IMR-90 (cell line): ENCODE data around the gene TBC1D22A. TPM values are rescaled to one million over a fixed set of nuclear protein-coding genes. Genes with fewer than 3 reads are reported as not detected.

Experiments used
- ATAC-seq: fragments of 200-7000 bp; cut with Tn5 transposase; 2 replicates; pipeline ENCODE4 v1.9.1; 2020; ENCODE audit warnings: low read depth, mild to moderate bottlenecking, moderate library complexity
- BruUV-seq: library from RNA; stranded (reverse); fragments of 400-500 nt; replicated peaks from 2 replicates; lab custom pipeline; 2021; lab: Mats Ljungman, UMichigan
- CTCF ChIA-PET: fragments of 300-600 bp; formaldehyde crosslinking; extraction: SDS; loops from one replicate; lab custom pipeline; 2021; ENCODE audit warnings: antibody characterized with exemption; lab: Yijun Ruan, JAX
- POLR2A ChIA-PET: fragments of 300-600 bp; sonication (Branson Sonifier 250); formaldehyde crosslinking; loops from one replicate; lab custom pipeline; 2022; ENCODE audit warnings: antibody characterized with exemption; ENCODE audit not compliant: unreplicated experiment; lab: Charles Lee
- DNase-seq: peaks from one replicate; pipeline ENCODE4 v3.0.0; 2013
- H2AFZ ChIP-seq: replicated peaks from 2 replicates; pipeline ENCODE3; 2013; ENCODE audit warnings: low read length, mild to moderate bottlenecking; ENCODE audit not compliant: poor library complexity
- H2AK5ac ChIP-seq: 2 replicates; pipeline ENCODE4 v1.6.1; 2013; ENCODE audit warnings: low read depth, low read length, inconsistent platforms
- H2AK9ac ChIP-seq: replicated peaks from 2 replicates; pipeline ENCODE3; 2013; ENCODE audit warnings: mild to moderate bottlenecking, low read depth, low read length, moderate library complexity; ENCODE audit not compliant: poor library complexity
- H2BK120ac ChIP-seq: 2 replicates; pipeline ENCODE4 v1.6.1; 2013; ENCODE audit warnings: low read depth, low read length, inconsistent platforms
- H2BK15ac ChIP-seq: 3 replicates; pipeline ENCODE4 v1.6.1; 2013; ENCODE audit warnings: low read depth, low read length, inconsistent platforms
- H2BK20ac ChIP-seq: 2 replicates; pipeline ENCODE4 v1.6.1; 2013; ENCODE audit warnings: low read depth, mild to moderate bottlenecking, inconsistent platforms, low read length, moderate library complexity
- H2BK5ac ChIP-seq: 2 replicates; pipeline ENCODE4 v1.6.1; 2013; ENCODE audit warnings: mild to moderate bottlenecking, low read depth, low read length, inconsistent platforms; ENCODE audit not compliant: poor library complexity, severe bottlenecking
- H3K14ac ChIP-seq: replicated peaks from 2 replicates; pipeline ENCODE4 v1.6.1; 2013; ENCODE audit warnings: low read depth, low read length, inconsistent platforms
- H3K18ac ChIP-seq: 2 replicates; pipeline ENCODE4 v1.6.1; 2013; ENCODE audit warnings: low read depth, low read length, control low read depth
- H3K23ac ChIP-seq: 2 replicates; pipeline ENCODE4 v1.6.1; 2013; ENCODE audit warnings: low read depth, low read length, inconsistent platforms
- H3K27ac ChIP-seq: 2 replicates; pipeline ENCODE4 v1.5.1; 2013; ENCODE audit warnings: mild to moderate bottlenecking, control low read depth, low read length; ENCODE audit not compliant: insufficient read depth
- H3K27me3 ChIP-seq: 2 replicates; pipeline ENCODE4 v1.6.1; 2013; ENCODE audit warnings: low read length; ENCODE audit not compliant: control insufficient read depth, insufficient read depth
- H3K36me3 ChIP-seq: 2 replicates; pipeline ENCODE4 v1.6.1; 2013; ENCODE audit warnings: low read length, mixed read lengths; ENCODE audit not compliant: control insufficient read depth, insufficient read depth
- H3K4ac ChIP-seq: 2 replicates; pipeline ENCODE4 v1.6.1; 2013; ENCODE audit warnings: low read depth, low read length, inconsistent platforms
- H3K4me1 ChIP-seq: 2 replicates; pipeline ENCODE4 v1.6.1; 2013; ENCODE audit warnings: low read length, mixed read lengths; ENCODE audit not compliant: control insufficient read depth, insufficient read depth
- H3K4me2 ChIP-seq: 2 replicates; pipeline ENCODE4 v1.6.1; 2013; ENCODE audit warnings: low read depth, mild to moderate bottlenecking, control low read depth, low read length, moderate library complexity
- H3K4me3 ChIP-seq: 2 replicates; pipeline ENCODE4 v1.5.1; 2013; ENCODE audit warnings: low read depth, mild to moderate bottlenecking, control low read depth, low read length, moderate library complexity; ENCODE audit not compliant: insufficient read depth
- H3K56ac ChIP-seq: 2 replicates; pipeline ENCODE4 v1.6.1; 2013; ENCODE audit warnings: low read length, inconsistent platforms; ENCODE audit not compliant: insufficient read depth; ENCODE audit errors: extremely low read depth
- H3K79me1 ChIP-seq, 2 experiments: 2 replicates each; pipeline ENCODE4 v1.6.1; 2013; ENCODE audit warnings: low read length in 2 of 2, inconsistent platforms in 1 of 2, low read depth in 1 of 2
- H3K9ac ChIP-seq: 2 replicates; pipeline ENCODE4 v1.6.1; 2013; ENCODE audit warnings: low read depth, low read length, control low read depth
- H3K9me1 ChIP-seq: 2 replicates; pipeline ENCODE4 v1.6.1; 2013; ENCODE audit warnings: low read length, inconsistent platforms; ENCODE audit not compliant: insufficient read depth
- H3K9me3 ChIP-seq: 2 replicates; pipeline ENCODE4 v1.6.1; 2013; ENCODE audit warnings: low read length; ENCODE audit not compliant: control insufficient read depth, insufficient read depth
- H4K20me1 ChIP-seq: 2 replicates; pipeline ENCODE4 v1.6.1; 2013; ENCODE audit warnings: low read length, inconsistent platforms; ENCODE audit not compliant: insufficient read depth
- H4K5ac ChIP-seq: 2 replicates; pipeline ENCODE4 v1.6.1; 2013; ENCODE audit warnings: mild to moderate bottlenecking, low read depth, low read length, control low read depth
- H4K8ac ChIP-seq, 2 experiments: 2 replicates each; pipeline ENCODE4 v1.6.1; 2013; ENCODE audit warnings: low read depth in 2 of 2, low read length in 2 of 2, control low read depth in 1 of 2, inconsistent platforms in 1 of 2
- H4K91ac ChIP-seq: 2 replicates; pipeline ENCODE4 v1.6.1; 2013; ENCODE audit warnings: low read depth, low read length, inconsistent platforms; ENCODE audit not compliant: insufficient read depth
- BHLHE40 ChIP-seq: fragments of 150-350 bp; IDR thresholded peaks from 2 replicates; pipeline ENCODE4 v1.6.1; 2016; ENCODE audit warnings: mild to moderate bottlenecking, low read depth, low read length
- CEBPB ChIP-seq: IDR thresholded peaks from 2 replicates; pipeline ENCODE4 v1.6.1; 2012; ENCODE audit warnings: low read depth, low read length, improper control_type of control experiment
- CTCF ChIP-seq: conservative IDR thresholded peaks from 2 replicates; pipeline ENCODE4 v1.5.1; 2012; ENCODE audit warnings: mild to moderate bottlenecking, low read depth, low read length, improper control_type of control experiment
- ELK1 ChIP-seq: fragments of 150-350 bp; IDR thresholded peaks from 2 replicates; pipeline ENCODE4 v1.6.1; 2016; ENCODE audit warnings: low read depth, mild to moderate bottlenecking, low read length, moderate library complexity, borderline replicate concordance
- FOS ChIP-seq: fragments of 150-350 bp; IDR thresholded peaks from 2 replicates; pipeline ENCODE4 v1.6.1; 2016; ENCODE audit warnings: low read depth, low read length
- MAFK ChIP-seq: IDR thresholded peaks from 2 replicates; pipeline ENCODE4 v1.6.1; 2012; ENCODE audit warnings: low read depth, low read length, improper control_type of control experiment
- MAZ ChIP-seq: IDR thresholded peaks from 2 replicates; pipeline ENCODE4 v1.6.1; 2012; ENCODE audit warnings: low read depth, mild to moderate bottlenecking, low read length, improper control_type of control experiment, moderate library complexity, borderline replicate concordance
- NFE2L2 ChIP-seq: fragments of 150-350 bp; IDR thresholded peaks from 2 replicates; pipeline ENCODE4 v1.6.1; 2016; ENCODE audit warnings: low read depth, mild to moderate bottlenecking, low read length
- POLR2A ChIP-seq: IDR thresholded peaks from 2 replicates; pipeline ENCODE4 v1.6.1; 2012; ENCODE audit warnings: mild to moderate bottlenecking, low read depth, low read length
- RAD21 ChIP-seq: IDR thresholded peaks from 2 replicates; pipeline ENCODE4 v1.6.1; 2012; ENCODE audit warnings: low read length, improper control_type of control experiment
- RFX5 ChIP-seq: IDR thresholded peaks from 2 replicates; pipeline ENCODE4 v1.8.0; 2012; ENCODE audit warnings: low read depth, mild to moderate bottlenecking, low read length, moderate library complexity
- SMC3 ChIP-seq: fragments of 150-350 bp; IDR thresholded peaks from 2 replicates; pipeline ENCODE4 v1.6.1; 2016; ENCODE audit warnings: low read depth, mild to moderate bottlenecking, antibody characterized with exemption, low read length, moderate library complexity
- USF2 ChIP-seq: fragments of 150-350 bp; IDR thresholded peaks from 2 replicates; pipeline ENCODE4 v1.6.1; 2017; ENCODE audit warnings: mild to moderate bottlenecking, antibody characterized with exemption, low read length, low read depth
- WGBS, 2 experiments: methylation state at CpG; one replicate each; pipeline versions ENCODE4 v1.1.5 to v1.1.7; 2013; ENCODE audit warnings: missing lambda C conversion rate in 2 of 2; ENCODE audit not compliant: insufficient read length in 1 of 2; ENCODE audit errors: extremely low coverage in 2 of 2; 5-methylcytosine and 5-hydroxymethylcytosine counted together
- dilution Hi-C: fragments of 300-500 bp; cut with HindIII; formaldehyde crosslinking; loops from one replicate; pipeline ENCODE4 v1.14.3; 2018; ENCODE audit warnings: low sequenced_read_pairs; ENCODE audit not compliant: unreplicated experiment
- in situ Hi-C: fragments of 300-500 bp; cut with MboI; formaldehyde crosslinking; loops from 3 replicates; pipeline ENCODE4 v1.14.3; 2019; ENCODE audit warnings: low sequenced_read_pairs, inconsistent platforms, mixed read lengths
- intact Hi-C: fragments of 100-400 bp; cut with micrococcal nuclease; formaldehyde crosslinking; loops from 2 replicates; pipeline ENCODE4 v1.10.0; 2022
- polyA plus RNA-seq, 3 experiments: library from polyadenylated mRNA; depleted of rRNA; stranded (reverse); fragments of >200 nt; gene quantifications; 2 replicates each; pipeline ENCODE4 v1.2.3, GENCODE V29; 2012; ENCODE audit warnings: low replicate concordance in 1 of 3
- total RNA-seq: library from RNA; depleted of rRNA; stranded (reverse); fragments of >200 nt; gene quantifications from 2 replicates; pipeline ENCODE4 v1.2.3, GENCODE V29; 2012

The TBC1D22A gene
- total and polyA plus RNA-seq, 2 of the 4 experiments (the other 2 are of a cell fraction) = 9.0 to 16.7 TPM

- TF ChIP-seq CTCF (no peak), SMC3 (no peak), MAFK (no peak)
These were observed 411.6 kb downstream of the TBC1D22A start (continued) for GRCh38 chr22:47174096-47174495.

GRCh38 chr22:47174671-47175112, 412.2 kb downstream of the TBC1D22A start:
- H3K27me3 ChIP-seq = no peaks in the 10 kb centered on the region
- H2BK5ac ChIP-seq = no peak overlapping the region
- peak overlapping the region; percentile 11; the same call in 1 of the 2 replicates for H4K5ac ChIP-seq
- WGBS, 2 experiments = 82% methylated on average over 9 of the region's 14 CpGs; no CpG with 5 or more reads in 1 of the 2 experiments
- dilution Hi-C loops = no loop called here
- ATAC-seq = peak; percentile 24
- 0 out of 2 replicates have a peak overlapping the region, but pooled peaks have one; percentile 6 for H3K9ac ChIP-seq
- H3K79me1 ChIP-seq = no peaks in the 10 kb centered on the region; a peak in 2 of 4 replicates
- H3K14ac ChIP-seq = peak overlapping the region; percentile 32; the same call in 1 of the 2 replicates
- H3K56ac ChIP-seq = no peak overlapping the region
- ChIA-PET POLR2A (no interaction called here), CTCF (no interaction called here)
- no peaks in the 10 kb centered on the region for H4K20me1 ChIP-seq
- H2AFZ ChIP-seq = peak overlapping the region; percentile 29
- no peak overlapping the region for H3K23ac ChIP-seq
- no peaks in the 10 kb centered on the region for H3K36me3 ChIP-seq
- peaks cover 5% of the 10 kb centered on the region; the same call in 1 of the 2 replicates for H3K9me1 ChIP-seq
- no peak overlapping the region; the same call in 1 of the 2 replicates for H3K18ac ChIP-seq
- H4K91ac ChIP-seq = peak overlapping the region; percentile 47; the same call in 1 of the 2 replicates
- in situ Hi-C loops = no loop called here
- peak overlapping the region; percentile 30 for H2AK9ac ChIP-seq
- H3K27ac ChIP-seq = peak overlapping the region; percentile 46
- H2AK5ac ChIP-seq = peak overlapping the region; percentile 63
- BruUV-seq = no TSS peak
- H2BK120ac ChIP-seq = 0 out of 2 replicates have a peak overlapping the region, but pooled peaks have one; percentile 30
- no peak for DNase-seq
- peak overlapping the region in 1 of 2 experiments; percentile 44; a peak in 1 of 4 replicates for H4K8ac ChIP-seq
- intact Hi-C loops = loop anchor here (2.0 kb wide), 1 partner anchor 330 kb away; no protein-coding TSS in a partner anchor
- no peak overlapping the region for H3K4me3 ChIP-seq
- H3K4ac ChIP-seq = peak overlapping the region; percentile 59
- H2BK20ac ChIP-seq = peak overlapping the region; percentile 3; the same call in 1 of the 2 replicates
- H2BK15ac ChIP-seq = 0 out of 3 replicates have a peak overlapping the region, but pooled peaks have one; percentile 10
- no peak overlapping the region; the same call in 1 of the 2 replicates for H3K4me2 ChIP-seq
- peaks cover 10% of the 10 kb centered on the region for H3K4me1 ChIP-seq
- no peaks in the 10 kb centered on the region for H3K9me3 ChIP-seq
- no peak for TF ChIP-seq RFX5
- TF ChIP-seq SMC3 = no peak
- TF ChIP-seq NFE2L2 = no peak
- TF ChIP-seq FOS = no peak
- TF ChIP-seq POLR2A = no peak
- no peak for TF ChIP-seq MAFK
- no peak for TF ChIP-seq USF2
- no peak for TF ChIP-seq ELK1
- TF ChIP-seq MAZ = no peak
- TF ChIP-seq BHLHE40 = no peak
- no peak for TF ChIP-seq RAD21
- TF ChIP-seq CEBPB = no peak
